Endothelial cell of umbilical vein (primary cell): Measurements from ENCODE around the gene EIF3A. TPM values are rescaled to one million over a fixed set of nuclear protein-coding genes. Genes with fewer than 3 reads are reported as not detected.

Experiments
- BruUV-seq: library from RNA; stranded (reverse); fragments of 400-500 nt; replicated peaks from 2 replicates; lab custom pipeline; 2021; lab: Mats Ljungman, UMichigan
- CTCF ChIA-PET: fragments of 300-600, 350-600 bp; sonication (Branson Sonifier 250); formaldehyde crosslinking; loops from one replicate; lab custom pipeline; 2021; ENCODE audit warnings: antibody characterized with exemption, inconsistent platforms; lab: Charles Lee
- POLR2A ChIA-PET: fragments of 300-600, 350-600 bp; sonication (Branson Sonifier 250); formaldehyde crosslinking; loops from one replicate; lab custom pipeline; 2021; ENCODE audit warnings: antibody characterized with exemption, inconsistent platforms; lab: Charles Lee
- DNase-seq: peaks from one replicate; pipeline ENCODE4 v3.0.0-alpha.2; 2011; ENCODE audit warnings: low read depth, low spot score
- FAIRE-seq: peaks from 2 replicates; lab custom pipeline; 2011; peaks lifted over from hg19 to GRCh38; lab: Jason Lieb, UNC
- H2AFZ ChIP-seq: 2 replicates; pipeline ENCODE4 v1.6.0; 2012; ENCODE audit warnings: low read depth, low read length, control low read depth, inconsistent platforms
- H3K27ac ChIP-seq: 2 replicates; pipeline ENCODE4 v1.5.1; 2011; ENCODE audit warnings: low read depth, mild to moderate bottlenecking, control low read depth, low read length, moderate library complexity; ENCODE audit not compliant: insufficient read depth
- H3K27me3 ChIP-seq, 2 experiments: 2 replicates each; pipeline versions ENCODE4 v1.6.0 to v1.6.1; 2011; ENCODE audit warnings: low read length in 2 of 2, mixed read lengths in 1 of 2; ENCODE audit not compliant: control insufficient read depth in 2 of 2, insufficient read depth in 2 of 2
- H3K36me3 ChIP-seq, 2 experiments: 2 replicates in 1 of 2; 3 replicates in 1 of 2; pipeline ENCODE4 v1.5.1; 2011; ENCODE audit warnings: low read length in 2 of 2, mild to moderate bottlenecking in 1 of 2, moderate library complexity in 1 of 2; ENCODE audit not compliant: control insufficient read depth in 2 of 2, insufficient read depth in 2 of 2; ENCODE audit errors: extremely low read depth in 1 of 2
- H3K4me1 ChIP-seq: 3 replicates; pipeline ENCODE4 v1.5.1; 2011; ENCODE audit warnings: mild to moderate bottlenecking, low read length; ENCODE audit not compliant: control insufficient read depth, insufficient read depth; ENCODE audit errors: extremely low read depth
- H3K4me2 ChIP-seq: 2 replicates; pipeline ENCODE4 v1.6.1; 2011; ENCODE audit warnings: low read length, control low read depth, mixed read lengths; ENCODE audit not compliant: insufficient read depth
- H3K4me3 ChIP-seq, 3 experiments: fragments of 200-600 bp in 1 of 3; sonication (generic), shearing (Covaris generic) in 1 of 3; replicated peaks in 1 of 3; 2 replicates each; pipeline ENCODE4 v1.5.1; 2011 to 2016; ENCODE audit warnings: control low read depth in 3 of 3, low read length in 3 of 3, mild to moderate bottlenecking in 2 of 3, inconsistent platforms in 1 of 3, low read depth in 1 of 3, moderate library complexity in 1 of 3; ENCODE audit not compliant: insufficient read depth in 1 of 3
- H3K79me2 ChIP-seq: 2 replicates; pipeline ENCODE4 v1.6.0; 2012; ENCODE audit warnings: low read length, inconsistent platforms; ENCODE audit not compliant: control insufficient read depth, insufficient read depth
- H3K9ac ChIP-seq: replicated peaks from 2 replicates; pipeline ENCODE3; 2011; ENCODE audit warnings: low read length, control low read depth; ENCODE audit not compliant: insufficient read depth; ENCODE audit errors: extremely low read depth
- H3K9me1 ChIP-seq: replicated peaks from 3 replicates; pipeline ENCODE4 v1.6.0; 2011; ENCODE audit warnings: mild to moderate bottlenecking, low read length; ENCODE audit not compliant: control insufficient read depth, insufficient read depth; ENCODE audit errors: extremely low read depth
- H3K9me3 ChIP-seq: replicated peaks from 2 replicates; pipeline ENCODE4 v1.5.1; 2012; ENCODE audit warnings: low read length, inconsistent platforms; ENCODE audit not compliant: control insufficient read depth, insufficient read depth
- H4K20me1 ChIP-seq: replicated peaks from 2 replicates; pipeline ENCODE3; 2011; ENCODE audit warnings: mild to moderate bottlenecking, low read length; ENCODE audit not compliant: control insufficient read depth, insufficient read depth; ENCODE audit errors: extremely low read depth
- EZH2 ChIP-seq: IDR thresholded peaks from 2 replicates; pipeline ENCODE4 v1.6.1; 2012; ENCODE audit warnings: borderline replicate concordance, low read depth, mild to moderate bottlenecking, moderate library complexity, low read length, inconsistent platforms; ENCODE audit not compliant: severe bottlenecking
- FOS ChIP-seq: IDR thresholded peaks from 2 replicates; pipeline ENCODE4 v1.6.1; 2011; ENCODE audit warnings: mild to moderate bottlenecking, low read length, moderate library complexity, borderline replicate concordance; ENCODE audit not compliant: insufficient read depth
- GATA2 ChIP-seq: IDR thresholded peaks from 2 replicates; pipeline ENCODE4 v1.7.0; 2011; ENCODE audit warnings: low read depth, mild to moderate bottlenecking, moderate library complexity, mixed read lengths, low read length; ENCODE audit not compliant: insufficient read length, insufficient read depth
- JUN ChIP-seq: IDR thresholded peaks from 2 replicates; pipeline ENCODE4 v1.6.1; 2011; ENCODE audit warnings: borderline replicate concordance, low read depth; ENCODE audit not compliant: insufficient read length, insufficient read depth
- MYC ChIP-seq: IDR thresholded peaks from one replicate; pipeline ENCODE4 v1.6.1; 2011; ENCODE audit warnings: mild to moderate bottlenecking, low read depth, low read length
- POLR2A ChIP-seq: IDR thresholded peaks from 2 replicates; pipeline ENCODE4 v1.6.1; 2012; ENCODE audit warnings: low read depth, mild to moderate bottlenecking, control low read depth, low read length
- POLR2AphosphoS5 ChIP-seq: IDR thresholded peaks from 2 replicates; pipeline ENCODE4 v1.6.1; 2012; ENCODE audit warnings: low read depth, mild to moderate bottlenecking, control low read depth, low read length, moderate library complexity; ENCODE audit not compliant: insufficient read depth
- dilution Hi-C: fragments of 300-500 bp; cut with MboI; formaldehyde crosslinking; loops from one replicate; pipeline ENCODE4 v1.15.0; 2019; ENCODE audit warnings: low sequenced_read_pairs; ENCODE audit not compliant: extremely low pct_ligation_motif_present
- intact Hi-C: fragments of 100-400 bp; cut with micrococcal nuclease; formaldehyde crosslinking; loops from one replicate; pipeline ENCODE4 v1.10.0; 2022
- polyA plus RNA-seq, 4 experiments: library from polyadenylated mRNA; depleted of rRNA in 3 of 4; stranded (reverse) in 3 of 4; unstranded in 1 of 4; fragments of >200 nt; gene quantifications; 2 replicates each; pipeline versions ENCODE4 v1.2.1 to v1.2.3, GENCODE V29; 2011 to 2012; ENCODE audit warnings: missing spikeins in 1 of 4
- total RNA-seq: library from RNA; stranded (reverse); gene quantifications from 2 replicates; pipeline ENCODE4 v1.2.3, GENCODE V29; 2021
- TF ChIP-seq, protein P1 (sequence below), 2 donors: IDR thresholded peaks; 1 replicate in 1 of 2; 2 replicates in 1 of 2; pipeline ENCODE4 v1.5.1; 2011; ENCODE audit warnings: low read length in 2 of 2, mild to moderate bottlenecking in 2 of 2, moderate library complexity in 2 of 2, control low read depth in 1 of 2, inconsistent platforms in 1 of 2, low read depth in 1 of 2; ENCODE audit not compliant: insufficient read depth in 1 of 2; ENCODE audit errors: extremely low read depth in 1 of 2
- TF ChIP-seq, protein P2 (sequence below): IDR thresholded peaks from 2 replicates; pipeline ENCODE4 v1.6.1; 2011; ENCODE audit not compliant: insufficient read depth, insufficient read length

Gene EIF3A
- total and polyA plus RNA-seq, 2 donors (not counting 3 experiments of a cell fraction or from before 2014, with no cell fraction given) = 27.6 to 159 TPM

DNA sequence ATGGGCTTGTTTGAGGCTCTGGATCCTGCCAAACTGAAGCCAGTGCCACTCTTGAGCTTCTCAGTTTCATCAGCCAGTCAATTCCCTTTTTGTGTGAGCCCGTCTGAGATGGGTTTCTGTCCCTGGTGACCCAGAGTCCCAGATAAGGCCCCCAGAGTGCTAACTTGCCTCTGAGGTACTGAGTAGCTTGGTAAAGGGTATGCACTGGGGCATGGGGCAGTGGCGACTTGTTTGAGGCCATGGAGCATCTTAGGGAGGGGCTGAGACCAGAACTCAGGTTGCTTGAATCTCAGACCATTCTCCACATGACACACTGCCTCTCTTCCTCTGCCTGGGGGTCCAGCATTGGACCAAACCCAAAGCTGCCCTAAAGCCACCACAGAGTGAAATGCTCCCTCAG, 86.3 kb downstream of the EIF3A start:
- intact Hi-C loops (no loop called here), dilution Hi-C loops (no loop called here)
- Histone ChIP-seq H3K4me2 (no peak overlapping the region), H3K4me3 (no peak overlapping the region), H3K36me3 (no peaks in the 10 kb centered on the region), H3K4me1 (no peaks in the 10 kb centered on the region), H4K20me1 (no peaks in the 10 kb centered on the region), H3K9me1 (no peaks in the 10 kb centered on the region), H3K27ac (no peak overlapping the region), H3K79me2 (no peaks in the 10 kb centered on the region), H3K27me3 (peaks cover 0 to 2% of the 10 kb centered on the region in 2 experiments), H3K9ac (no peak overlapping the region), H2AFZ (no peak overlapping the region), H3K9me3 (no peaks in the 10 kb centered on the region)
- FAIRE-seq (no peak), DNase-seq (no peak)
- ChIA-PET CTCF (interaction anchor here (0.9 kb wide), 1 partner anchor 12 kb away, joined by 3 read pairs; no protein-coding TSS in a partner anchor), POLR2A (no interaction called here)
- TF ChIP-seq JUN = no peak
- TF ChIP-seq, protein P1, sequence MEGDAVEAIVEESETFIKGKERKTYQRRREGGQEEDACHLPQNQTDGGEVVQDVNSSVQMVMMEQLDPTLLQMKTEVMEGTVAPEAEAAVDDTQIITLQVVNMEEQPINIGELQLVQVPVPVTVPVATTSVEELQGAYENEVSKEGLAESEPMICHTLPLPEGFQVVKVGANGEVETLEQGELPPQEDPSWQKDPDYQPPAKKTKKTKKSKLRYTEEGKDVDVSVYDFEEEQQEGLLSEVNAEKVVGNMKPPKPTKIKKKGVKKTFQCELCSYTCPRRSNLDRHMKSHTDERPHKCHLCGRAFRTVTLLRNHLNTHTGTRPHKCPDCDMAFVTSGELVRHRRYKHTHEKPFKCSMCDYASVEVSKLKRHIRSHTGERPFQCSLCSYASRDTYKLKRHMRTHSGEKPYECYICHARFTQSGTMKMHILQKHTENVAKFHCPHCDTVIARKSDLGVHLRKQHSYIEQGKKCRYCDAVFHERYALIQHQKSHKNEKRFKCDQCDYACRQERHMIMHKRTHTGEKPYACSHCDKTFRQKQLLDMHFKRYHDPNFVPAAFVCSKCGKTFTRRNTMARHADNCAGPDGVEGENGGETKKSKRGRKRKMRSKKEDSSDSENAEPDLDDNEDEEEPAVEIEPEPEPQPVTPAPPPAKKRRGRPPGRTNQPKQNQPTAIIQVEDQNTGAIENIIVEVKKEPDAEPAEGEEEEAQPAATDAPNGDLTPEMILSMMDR (IDR thresholded peaks at IDR 0.05; ENCODE audit: extremely low read depth in 1 of 2, insufficient read depth in 1 of 2, low read depth in 1 of 2, low read length in 2 of 2) = no peak
- no peak for TF ChIP-seq GATA2
- TF ChIP-seq FOS = no peak
- TF ChIP-seq POLR2A = no peak
- TF ChIP-seq POLR2AphosphoS5 = no peak
- TF ChIP-seq MYC = no peak
- TF ChIP-seq, protein P2, sequence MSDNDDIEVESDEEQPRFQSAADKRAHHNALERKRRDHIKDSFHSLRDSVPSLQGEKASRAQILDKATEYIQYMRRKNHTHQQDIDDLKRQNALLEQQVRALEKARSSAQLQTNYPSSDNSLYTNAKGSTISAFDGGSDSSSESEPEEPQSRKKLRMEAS = no peak
- TF ChIP-seq EZH2 = no peak
- no TSS peak for BruUV-seq
